Astrocyte of the cerebellum (primary cell): Measurements from ENCODE around the gene NXPE1.

Experiments used
- DNase-seq: peaks from one replicate; pipeline ENCODE4 v3.0.0-alpha.2; 2011; ENCODE audit warnings: low read depth
- H3K4me3 ChIP-seq: 2 replicates; pipeline ENCODE4 v1.5.1; 2011; ENCODE audit warnings: mild to moderate bottlenecking, low read depth, low read length, moderate library complexity
- CTCF ChIP-seq: IDR thresholded peaks from 2 replicates; pipeline ENCODE4 v1.5.1; 2012; ENCODE audit warnings: low read length, low read depth, moderate library complexity, mild to moderate bottlenecking; ENCODE audit errors: missing control alignments
- in situ Hi-C: cut with HindIII; loops from 2 replicates; pipeline ENCODE4 v1.10.0; 2017; ENCODE audit warnings: low sequenced_read_pairs

The NXPE1 gene

GRCh38 chr11:114587398-114587953 is 27.8 kb upstream of the NXPE1 start:
- no peak overlapping the region for H3K4me3 ChIP-seq
- no peak for DNase-seq
- in situ Hi-C loops: no loop called here
- TF ChIP-seq CTCF: no peak

DNA sequence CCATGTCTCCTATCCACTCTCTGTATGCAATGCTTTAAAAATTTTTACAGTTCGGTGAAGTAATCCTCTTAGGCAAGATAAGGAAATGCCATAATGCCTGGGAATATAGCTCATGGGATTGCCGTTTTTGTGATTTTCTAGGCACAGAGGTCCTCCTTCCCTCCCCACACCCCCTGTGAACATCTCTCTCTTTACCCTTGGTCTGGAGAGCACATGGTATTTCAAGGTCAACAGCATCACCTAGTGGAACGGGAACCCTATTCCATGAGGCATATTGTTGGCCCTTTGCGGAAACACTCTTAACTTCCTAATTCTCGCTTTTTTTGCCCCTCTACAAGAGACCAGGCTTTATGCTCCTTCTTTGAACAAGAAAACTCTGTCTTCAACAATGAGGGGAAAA is 27.1 kb upstream of the NXPE1 start:
- no peak for DNase-seq
- TF ChIP-seq CTCF: no peak
- no peak overlapping the region for H3K4me3 ChIP-seq
- in situ Hi-C loops: no loop called here

DNA sequence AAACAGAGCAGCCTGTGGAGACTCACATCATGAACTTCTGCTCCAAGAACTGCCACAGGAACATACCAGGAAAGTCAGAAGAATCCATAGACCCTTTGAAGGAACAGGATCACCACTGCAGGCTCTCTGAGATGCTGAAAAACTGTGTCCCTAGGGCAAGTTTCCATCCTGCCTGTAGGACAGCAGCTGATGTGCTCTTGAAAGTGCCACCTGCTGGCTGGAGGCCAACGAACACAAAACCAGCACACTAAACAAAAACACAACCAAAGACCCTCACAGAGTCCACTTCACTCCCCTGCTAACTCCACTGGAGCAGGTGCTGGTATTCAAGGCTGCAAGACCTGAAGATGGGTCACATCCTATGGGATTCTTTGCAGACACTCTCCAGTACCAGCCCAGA is 12.0 kb upstream of the NXPE1 start:
- no peak for TF ChIP-seq CTCF
- in situ Hi-C loops: no loop called here
- H3K4me3 ChIP-seq: no peak overlapping the region
- no peak for DNase-seq

GRCh38 chr11:114569801-114570200 is 10.1 kb upstream of the NXPE1 start:
- DNase-seq: no peak
- in situ Hi-C loops: no loop called here
- no peak overlapping the region for H3K4me3 ChIP-seq
- TF ChIP-seq CTCF: no peak

DNA sequence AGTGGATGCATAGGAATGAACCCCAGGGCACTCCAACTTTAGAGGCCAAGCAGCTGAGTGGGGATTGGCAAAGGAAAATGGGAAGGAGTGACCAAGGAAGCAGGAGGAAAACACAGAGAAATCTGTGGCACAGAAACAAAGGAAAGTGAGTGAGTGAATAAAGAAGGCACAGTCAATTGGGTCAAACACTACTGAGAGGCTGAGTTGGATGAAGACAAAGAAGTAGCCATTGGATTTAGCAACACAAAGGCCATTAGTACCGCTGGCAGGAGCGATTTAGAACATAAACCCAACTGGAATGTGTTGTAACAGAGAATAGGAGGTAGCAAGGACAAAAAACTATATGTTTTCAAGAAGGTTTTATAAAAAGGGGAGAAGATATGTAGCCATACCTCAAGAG is 6.6 kb upstream of the NXPE1 start:
- no peak for DNase-seq
- no peak overlapping the region for H3K4me3 ChIP-seq
- TF ChIP-seq CTCF: no peak
- in situ Hi-C loops: no loop called here

GRCh38 chr11:114564831-114565230 is 5.2 kb upstream of the NXPE1 start:
- in situ Hi-C loops: no loop called here
- no peak for TF ChIP-seq CTCF
- DNase-seq: no peak
- H3K4me3 ChIP-seq: no peak overlapping the region

DNA sequence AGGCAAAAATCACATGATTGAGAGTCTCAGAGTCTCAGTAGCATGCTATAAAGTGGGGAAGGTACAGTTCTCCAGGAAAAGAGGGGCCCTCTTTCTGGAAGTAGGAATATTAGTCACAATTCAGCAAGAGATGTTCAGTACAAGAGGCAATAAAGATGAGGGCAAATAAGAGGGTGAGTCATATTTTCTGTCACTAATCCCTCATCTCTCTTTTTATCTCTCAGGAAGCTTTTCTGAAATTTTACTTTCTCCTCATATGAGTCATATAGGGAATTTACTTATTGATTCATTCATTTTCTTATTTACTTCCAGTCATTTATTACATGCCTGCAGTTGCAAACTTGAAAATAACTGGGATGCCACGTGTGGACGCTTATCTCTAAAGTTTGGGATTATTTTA is 3.4 kb upstream of the NXPE1 start:
- no peak overlapping the region for H3K4me3 ChIP-seq
- DNase-seq: no peak
- no peak for TF ChIP-seq CTCF
- in situ Hi-C loops: no loop called here
